ENCODE measurements around the gene ASCC2. TPM values are rescaled to one million over a fixed set of nuclear protein-coding genes. Genes with fewer than 3 reads are reported as not detected.
"Not testable (repeated sequence)": the region's sequence is repeated elsewhere in the genome, so short reads cannot be mapped to it uniquely, and the experiment has no call there.

ASCC2 gene
- total RNA-seq, 4 donors from 2014 or later = 19.6 to 35.8 (median 28.5) TPM

DNA sequence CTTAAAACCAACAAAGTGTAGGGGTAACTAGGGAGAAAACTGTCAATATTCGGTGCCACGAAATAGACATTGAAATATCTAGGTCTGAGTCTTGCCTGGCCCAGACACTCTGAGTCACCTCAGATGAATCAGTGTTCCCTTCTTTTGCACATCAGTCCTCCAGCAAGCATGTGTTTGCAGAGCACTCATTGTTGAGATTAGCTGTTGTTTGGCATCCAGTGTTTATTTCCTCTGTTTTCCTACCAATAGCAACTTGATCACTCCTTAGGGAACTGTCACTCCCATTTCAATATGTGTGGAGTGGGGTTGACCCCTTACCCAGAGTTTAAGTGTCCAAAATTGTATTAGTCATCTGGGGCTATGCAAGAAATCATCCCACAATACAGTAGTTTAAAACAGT is 4.7 kb upstream of the ASCC2 start:
- peak; percentile 65 for ATAC-seq
- no peaks in the 10 kb centered on the region for H3K36me3 ChIP-seq
- H3K27me3 ChIP-seq = no peaks in the 10 kb centered on the region
- H3K4me3 ChIP-seq = no peak overlapping the region
- peaks cover 0 to 7% (median 0%) of the 10 kb centered on the region in 3 donors for H3K4me1 ChIP-seq
- peak overlapping the region in 2 of 4 donors; percentile 41 to 53 for H3K27ac ChIP-seq
- 29 to 75% methylated on average over 2 of the region's 2 CpGs for WGBS, 2 donors (ENCODE audit: low coverage in 1 of 2)
- TF ChIP-seq POLR2A (IDR thresholded peaks at IDR 0.05) = no peak
- TF ChIP-seq CTCF (IDR thresholded peaks at IDR 0.05) = no peak
- TF ChIP-seq POLR2AphosphoS5 (IDR thresholded peaks at IDR 0.05) = peak; percentile 35
- H3K9me3 ChIP-seq = peaks cover 0 to 6% (median 0%) of the 10 kb centered on the region in 3 donors

GRCh38 chr22:29842172-29842571 is 4.1 kb upstream of the ASCC2 start:
- no peak for ATAC-seq
- peaks cover 0 to 13% (median 3%) of the 10 kb centered on the region in 3 donors for H3K4me1 ChIP-seq
- 66 to 73% methylated on average over 1 to 2 of the region's 2 CpGs for WGBS, 2 donors (ENCODE audit: low coverage in 1 of 2)
- H3K27me3 ChIP-seq = no peaks in the 10 kb centered on the region
- H3K9me3 ChIP-seq = peaks cover 0 to 6% (median 0%) of the 10 kb centered on the region in 3 donors
- H3K27ac ChIP-seq = peak overlapping the region in 2 of 4 donors; percentile 3 to 53
- no peak for TF ChIP-seq EP300 (IDR thresholded peaks at IDR 0.05)
- no peak for TF ChIP-seq POLR2A (IDR thresholded peaks at IDR 0.05)
- no peak for TF ChIP-seq CTCF (IDR thresholded peaks at IDR 0.05)
- no peak for TF ChIP-seq POLR2AphosphoS5 (IDR thresholded peaks at IDR 0.05)
- no peaks in the 10 kb centered on the region for H3K36me3 ChIP-seq
- no peak overlapping the region for H3K4me3 ChIP-seq

DNA sequence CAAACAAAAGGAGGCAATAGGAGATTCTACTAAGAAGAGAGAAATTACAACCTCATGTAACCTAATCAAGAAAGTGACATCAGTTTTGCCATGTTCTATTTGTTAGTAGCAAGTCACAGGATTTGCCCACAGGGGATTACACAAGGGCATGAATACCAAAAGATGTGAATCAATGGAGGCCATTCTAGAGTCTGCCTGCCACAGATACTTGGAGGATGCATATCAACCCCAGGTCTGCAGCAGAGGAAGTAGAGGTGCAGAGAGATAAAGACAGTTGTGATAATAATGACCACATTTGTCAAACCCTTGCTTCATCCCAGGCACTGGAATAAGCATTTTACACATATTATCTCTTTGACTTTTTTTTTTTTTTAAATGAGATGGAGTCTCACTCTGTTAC is 2.4 kb upstream of the ASCC2 start:
- H3K4me1 ChIP-seq = peaks cover 0 to 29% (median 5%) of the 10 kb centered on the region in 3 donors
- H3K9me3 ChIP-seq = no peaks in the 10 kb centered on the region
- no peak for ATAC-seq
- H3K27me3 ChIP-seq = no peaks in the 10 kb centered on the region
- TF ChIP-seq EP300 (IDR thresholded peaks at IDR 0.05) (no peak), POLR2AphosphoS5 (IDR thresholded peaks at IDR 0.05) (no peak), CTCF (IDR thresholded peaks at IDR 0.05) (no peak), POLR2A (IDR thresholded peaks at IDR 0.05) (no peak)
- H3K36me3 ChIP-seq = no peaks in the 10 kb centered on the region
- no peak overlapping the region for H3K27ac ChIP-seq
- no peak overlapping the region for H3K4me3 ChIP-seq

DNA sequence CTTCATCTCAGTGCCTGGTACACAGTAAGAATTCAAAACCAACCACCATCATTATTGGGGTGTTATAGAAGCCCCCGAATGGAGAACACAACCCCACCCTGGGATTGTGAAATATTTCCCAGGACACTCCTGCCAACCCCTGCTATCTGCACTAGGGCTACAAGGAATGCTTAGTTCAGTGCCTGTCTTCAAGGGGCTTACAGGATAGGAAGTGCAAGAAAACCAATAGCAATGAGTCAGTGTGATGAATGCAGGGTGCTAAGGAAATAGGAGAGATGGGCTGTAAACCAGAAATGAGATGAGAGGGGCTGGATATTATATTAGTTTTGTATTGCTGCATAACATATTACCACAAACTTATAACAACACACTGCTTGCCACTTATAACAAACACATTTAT is 965 bp upstream of the ASCC2 start:
- ATAC-seq = no peak
- TF ChIP-seq POLR2A (IDR thresholded peaks at IDR 0.05) (no peak), EP300 (IDR thresholded peaks at IDR 0.05) (no peak), POLR2AphosphoS5 (IDR thresholded peaks at IDR 0.05) (no peak), CTCF (IDR thresholded peaks at IDR 0.05) (no peak)
- peaks cover 0 to 5% of the 10 kb centered on the region in 2 donors for H3K36me3 ChIP-seq
- H3K9me3 ChIP-seq = no peaks in the 10 kb centered on the region
- H3K27ac ChIP-seq = peak overlapping the region in 2 of 4 donors; percentile 80 to 83
- 80% methylated on average over 1 of the region's 1 CpG; no CpG with 5 or more reads in 1 of the 2 donors for whole genome bisulfite sequencing, 2 donors (ENCODE audit: low coverage in 1 of 2)
- H3K4me1 ChIP-seq = peaks cover 0 to 29% (median 5%) of the 10 kb centered on the region in 3 donors
- no peaks in the 10 kb centered on the region for H3K27me3 ChIP-seq
- H3K4me3 ChIP-seq = no peak overlapping the region

GRCh38 chr22:29838599-29838956 is 504 bp upstream of the ASCC2 start:
- ATAC-seq = no peak
- H3K27ac ChIP-seq = peak overlapping the region; percentile 54 to 83 (median 76)
- H3K9me3 ChIP-seq = no peaks in the 10 kb centered on the region
- H3K4me3 ChIP-seq = peak overlapping the region; percentile 67 to 97
- TF ChIP-seq CTCF (IDR thresholded peaks at IDR 0.05) (no peak), POLR2AphosphoS5 (IDR thresholded peaks at IDR 0.05) (peak; percentile 1)
- peaks cover 0 to 5% of the 10 kb centered on the region in 2 donors for H3K36me3 ChIP-seq
- 0 to 14% methylated on average over 3 to 5 of the region's 5 CpGs for WGBS, 2 donors (ENCODE audit: low coverage in 1 of 2)
- H3K4me1 ChIP-seq = peaks cover 0 to 29% (median 5%) of the 10 kb centered on the region in 3 donors
- H3K27me3 ChIP-seq = no peaks in the 10 kb centered on the region

DNA sequence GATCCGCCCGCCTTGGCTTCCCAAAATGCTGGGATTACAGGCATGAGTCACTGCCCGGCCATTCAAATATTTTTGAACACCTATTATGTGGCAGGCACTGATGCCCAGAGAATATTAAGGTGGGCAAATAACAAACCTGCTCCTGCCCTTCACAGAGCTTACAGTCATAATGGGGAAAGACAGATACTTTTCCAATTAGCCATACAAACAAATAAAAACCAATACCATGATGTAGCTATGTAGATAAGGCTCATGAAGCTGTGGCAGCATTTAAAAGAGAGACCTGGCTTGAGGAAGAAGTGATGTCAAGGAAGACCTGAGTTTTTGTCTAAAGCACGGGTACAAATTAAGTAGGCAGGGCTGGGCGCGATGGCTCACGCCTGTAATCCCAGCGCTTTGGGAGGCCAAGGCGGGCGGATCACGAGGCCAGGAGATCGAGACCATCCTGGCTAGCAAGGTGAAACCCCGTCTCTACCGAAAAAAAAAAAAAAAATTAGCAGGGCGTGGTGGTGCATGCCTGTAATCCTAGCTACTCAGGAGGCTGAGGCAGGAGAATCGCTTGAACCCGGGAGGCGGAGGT is 1.2 kb downstream of the ASCC2 start:
- peaks cover 0 to 29% (median 5%) of the 10 kb centered on the region in 3 donors for H3K4me1 ChIP-seq
- H3K4me3 ChIP-seq = peak overlapping the region in 1 of 2 donors; percentile 97
- ATAC-seq, H3K27ac ChIP-seq, H3K27me3 ChIP-seq, H3K9me3 ChIP-seq: not testable (repeated sequence)
- WGBS, 2 donors (ENCODE audit: low coverage in 1 of 2) = 90 to 96% methylated on average over 4 to 14 of the region's 18 CpGs
- H3K36me3 ChIP-seq = peaks cover 0 to 22% of the 10 kb centered on the region in 2 donors
